ENCODE measurements around the gene PHF19.

- TF ChIP-seq ASH2L (IDR thresholded peaks at IDR 0.05; ENCODE audit: low read length), result no peak
- TF ChIP-seq, protein P1, sequence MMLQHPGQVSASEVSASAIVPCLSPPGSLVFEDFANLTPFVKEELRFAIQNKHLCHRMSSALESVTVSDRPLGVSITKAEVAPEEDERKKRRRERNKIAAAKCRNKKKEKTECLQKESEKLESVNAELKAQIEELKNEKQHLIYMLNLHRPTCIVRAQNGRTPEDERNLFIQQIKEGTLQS (IDR thresholded peaks at IDR 0.05; ENCODE audit: insufficient read depth, low read depth, low read length), result 0 out of 2 replicates have a peak, but pooled peaks have one; percentile 28
- peak; percentile 19 to 36 (median 30) for TF ChIP-seq CTCF (IDR thresholded peaks at IDR 0.05; ENCODE audit: control extremely low read depth in 1 of 3, insufficient read depth in 1 of 3, low read depth in 1 of 3, low read length in 3 of 3)
- TF ChIP-seq MAX (IDR thresholded peaks at IDR 0.05), result no peak
- no peak for TF ChIP-seq EP300 (IDR thresholded peaks at IDR 0.05; ENCODE audit: borderline replicate concordance in 1 of 2, low read depth in 2 of 2, low read length in 2 of 2)
- no peak for TF ChIP-seq CREB1 (IDR thresholded peaks at IDR 0.05)
- TF ChIP-seq GABPA (IDR thresholded peaks at IDR 0.05; ENCODE audit: borderline replicate concordance, insufficient read depth, low read length), result no peak
- no peak for TF ChIP-seq POLR2AphosphoS5 (IDR thresholded peaks at IDR 0.05; ENCODE audit: low read depth, low read length)
- TF ChIP-seq EZH2 (IDR thresholded peaks at IDR 0.05; ENCODE audit: low read depth, low read length, severe bottlenecking), result no peak
- peak; percentile 28 to 53; a peak in 3 of 4 replicates for TF ChIP-seq RAD21 (IDR thresholded peaks at IDR 0.05 in 1 of 2, conservative IDR thresholded peaks at IDR 0.05 in 1 of 2; ENCODE audit: low read depth in 2 of 2, low read length in 2 of 2)
- TF ChIP-seq JUN (IDR thresholded peaks at IDR 0.05; ENCODE audit: low read depth, low read length), result no peak
- TF ChIP-seq KDM1A (IDR thresholded peaks at IDR 0.05; ENCODE audit: borderline replicate concordance, low read length), result no peak
- no peak for TF ChIP-seq TCF12 (IDR thresholded peaks at IDR 0.05; ENCODE audit: low read depth, low read length)
Observed at GRCh38 chr9:120916588-120916987, 39.6 kb upstream of the PHF19 start.
